H1 (cell line): ENCODE data around the gene TSPAN5. TPM values are rescaled to one million over a fixed set of nuclear protein-coding genes. Genes with fewer than 3 reads are reported as not detected.

Experiments used
- CTCF ChIA-PET: fragments of 300-600 bp; sonication (Branson Sonifier 250); formaldehyde crosslinking; loops from one replicate; lab custom pipeline; 2021; ENCODE audit not compliant: partially characterized antibody; lab: Charles Lee
- POLR2A ChIA-PET: fragments of 300-600 bp; sonication (Branson Sonifier 250); formaldehyde crosslinking; loops from one replicate; lab custom pipeline; 2021; ENCODE audit warnings: inconsistent platforms; ENCODE audit not compliant: partially characterized antibody; lab: Charles Lee
- DNase-seq, 2 experiments: peaks; one replicate each; pipeline versions ENCODE4 v3.0.0 to v3.0.0-alpha.2; 2010 to 2022; ENCODE audit warnings: low spot score in 2 of 2, low read depth in 1 of 2, mixed read lengths in 1 of 2
- FAIRE-seq: peaks from 2 replicates; lab custom pipeline; 2011; peaks lifted over from hg19 to GRCh38; lab: Jason Lieb, UNC
- H2AFZ ChIP-seq: 2 replicates; pipeline ENCODE4 v1.8.1; 2012; ENCODE audit warnings: low read length, inconsistent platforms
- H2AK5ac ChIP-seq: 2 replicates; pipeline ENCODE4 v1.6.1; 2013; ENCODE audit warnings: low read depth, low read length
- H2BK120ac ChIP-seq: replicated peaks from 2 replicates; pipeline ENCODE3; 2013; ENCODE audit warnings: low read depth, low read length, inconsistent platforms
- H2BK12ac ChIP-seq: 2 replicates; pipeline ENCODE4 v1.6.1; 2013; ENCODE audit warnings: low read depth, low read length
- H2BK15ac ChIP-seq: 2 replicates; pipeline ENCODE4 v1.6.1; 2013; ENCODE audit warnings: low read length
- H2BK20ac ChIP-seq: 2 replicates; pipeline ENCODE4 v1.6.1; 2013; ENCODE audit warnings: low read length
- H2BK5ac ChIP-seq: 2 replicates; pipeline ENCODE4 v1.6.1; 2013; ENCODE audit warnings: low read depth, low read length
- H3K14ac ChIP-seq: 2 replicates; pipeline ENCODE4 v1.6.1; 2013; ENCODE audit warnings: inconsistent platforms; ENCODE audit not compliant: insufficient read length
- H3K18ac ChIP-seq: 2 replicates; pipeline ENCODE4 v1.6.1; 2013; ENCODE audit warnings: low read length; ENCODE audit errors: extremely low read depth
- H3K23ac ChIP-seq: 2 replicates; pipeline ENCODE4 v1.6.1; 2013; ENCODE audit warnings: inconsistent platforms; ENCODE audit not compliant: insufficient read length
- H3K23me2 ChIP-seq: 2 replicates; pipeline ENCODE4 v1.6.1; 2013; ENCODE audit warnings: low read depth, low read length
- H3K27ac ChIP-seq: 2 replicates; pipeline ENCODE4 v1.6.1; 2011; ENCODE audit warnings: low read depth, low read length, inconsistent platforms
- H3K27me3 ChIP-seq, 4 experiments: replicated peaks in 1 of 4; 1 replicate in 1 of 4; 2 replicates in 3 of 4; pipeline versions ENCODE4 v1.6.1 to v1.8.1; 2011 to 2013; ENCODE audit warnings: low read length in 3 of 4, mild to moderate bottlenecking in 3 of 4, inconsistent platforms in 2 of 4, mixed read lengths in 2 of 4, moderate library complexity in 1 of 4; ENCODE audit not compliant: control insufficient read depth in 3 of 4, insufficient read depth in 3 of 4; ENCODE audit errors: extremely low read depth in 1 of 4
- H3K36me3 ChIP-seq, 4 experiments: 2 replicates each; pipeline versions ENCODE4 v1.6.1 to v1.8.1; 2011 to 2013; ENCODE audit warnings: mild to moderate bottlenecking in 4 of 4, low read length in 3 of 4, moderate library complexity in 2 of 4, control low read depth in 1 of 4, inconsistent platforms in 1 of 4; ENCODE audit not compliant: insufficient read depth in 4 of 4, control insufficient read depth in 2 of 4
- H3K4ac ChIP-seq: replicated peaks from 2 replicates; pipeline ENCODE3; 2013; ENCODE audit warnings: low read length, low read depth, mixed read lengths, inconsistent platforms; ENCODE audit not compliant: insufficient read length
- H3K4me1 ChIP-seq, 4 experiments: replicated peaks in 1 of 4; 1 replicate in 1 of 4; 2 replicates in 3 of 4; pipeline versions ENCODE4 v1.6.1 to v1.8.1; 2011 to 2013; ENCODE audit warnings: low read length in 3 of 4, inconsistent platforms in 2 of 4, mixed read lengths in 1 of 4; ENCODE audit not compliant: insufficient read depth in 4 of 4, control insufficient read depth in 3 of 4
- H3K4me2 ChIP-seq, 2 experiments: 2 replicates each; pipeline versions ENCODE4 v1.6.1 to v1.8.1; 2011 to 2013; ENCODE audit warnings: low read depth in 2 of 2, low read length in 2 of 2, control low read depth in 1 of 2, inconsistent platforms in 1 of 2, mild to moderate bottlenecking in 1 of 2; ENCODE audit not compliant: insufficient read depth in 1 of 2
- H3K4me3 ChIP-seq, 4 experiments: fragments of 200-600, 300-600 bp in 1 of 4; sonication (generic), shearing (Covaris generic), sonication (Bioruptor Twin) in 1 of 4; 2 replicates each; pipeline versions ENCODE4 v1.5.1 to v1.8.1; 2011 to 2016; ENCODE audit warnings: low read length in 4 of 4, low read depth in 3 of 4, control low read depth in 2 of 4, inconsistent platforms in 2 of 4, mild to moderate bottlenecking in 2 of 4, mixed read lengths in 1 of 4, moderate library complexity in 1 of 4; ENCODE audit not compliant: insufficient read depth in 2 of 4; ENCODE audit errors: extremely low read depth in 1 of 4
- H3K56ac ChIP-seq: replicated peaks from 2 replicates; pipeline ENCODE3; 2013; ENCODE audit warnings: low read depth, mild to moderate bottlenecking, mixed read lengths, low read length, inconsistent platforms; ENCODE audit not compliant: insufficient read length
- H3K79me1 ChIP-seq: 2 replicates; pipeline ENCODE4 v1.6.1; 2013; ENCODE audit warnings: low read depth, low read length, control low read depth
- H3K79me2 ChIP-seq, 2 experiments: 2 replicates each; pipeline versions ENCODE4 v1.6.1 to v1.8.1; 2012 to 2013; ENCODE audit warnings: low read length in 2 of 2, mild to moderate bottlenecking in 2 of 2, inconsistent platforms in 1 of 2; ENCODE audit not compliant: insufficient read depth in 2 of 2, control insufficient read depth in 1 of 2
- H3K9ac ChIP-seq, 4 experiments: replicated peaks in 1 of 4; 1 replicate in 1 of 4; 2 replicates in 3 of 4; pipeline versions ENCODE4 v1.6.1 to v1.8.1; 2011 to 2013; ENCODE audit warnings: low read depth in 3 of 4, low read length in 3 of 4, control low read depth in 2 of 4, mild to moderate bottlenecking in 2 of 4, moderate library complexity in 2 of 4, inconsistent platforms in 1 of 4; ENCODE audit errors: extremely low read depth in 1 of 4
- H3K9me3 ChIP-seq, 2 experiments: 2 replicates each; pipeline versions ENCODE4 v1.6.1 to v1.8.1; 2012 to 2013; ENCODE audit warnings: mild to moderate bottlenecking in 2 of 2, moderate library complexity in 2 of 2, control low read depth in 1 of 2, inconsistent platforms in 1 of 2, low read depth in 1 of 2, low read length in 1 of 2, mixed read lengths in 1 of 2; ENCODE audit not compliant: insufficient read depth in 2 of 2
- H4K20me1 ChIP-seq, 2 experiments: replicated peaks in 1 of 2; 2 replicates each; pipeline versions ENCODE3 to v1.8.1; 2011 to 2013; ENCODE audit warnings: inconsistent platforms in 2 of 2, low read length in 2 of 2, mild to moderate bottlenecking in 1 of 2; ENCODE audit not compliant: insufficient read depth in 2 of 2, control insufficient read depth in 1 of 2
- H4K5ac ChIP-seq: 2 replicates; pipeline ENCODE4 v1.6.1; 2013; ENCODE audit warnings: low read length, low read depth, mixed read lengths, inconsistent platforms; ENCODE audit not compliant: insufficient read length
- H4K8ac ChIP-seq: 2 replicates; pipeline ENCODE4 v1.8.0; 2013; ENCODE audit warnings: mild to moderate bottlenecking, moderate library complexity, low read length, inconsistent platforms; ENCODE audit not compliant: insufficient read depth; ENCODE audit errors: extremely low read depth
- H4K91ac ChIP-seq: replicated peaks from 2 replicates; pipeline ENCODE3; 2013; ENCODE audit warnings: low read length, mixed read lengths, inconsistent platforms; ENCODE audit not compliant: insufficient read length
- ATF2 ChIP-seq: IDR thresholded peaks from 2 replicates; pipeline ENCODE4 v1.6.1; 2012; ENCODE audit warnings: low read length, inconsistent platforms
- ATF3 ChIP-seq: IDR thresholded peaks from 2 replicates; pipeline ENCODE4 v1.6.1; 2011; ENCODE audit warnings: low read depth, mild to moderate bottlenecking, low read length; ENCODE audit not compliant: insufficient read depth
- EGR1 ChIP-seq: IDR thresholded peaks from 2 replicates; pipeline ENCODE4 v1.6.1; 2011; ENCODE audit warnings: low read depth, low read length, borderline replicate concordance
- EZH2 ChIP-seq: fragments of 200-600 bp; sonication (generic); IDR thresholded peaks from 2 replicates; pipeline ENCODE4 v1.7.1; 2012; ENCODE audit warnings: low read depth, mild to moderate bottlenecking, moderate library complexity, low read length, inconsistent platforms; ENCODE audit not compliant: severe bottlenecking
- FOSL1 ChIP-seq: IDR thresholded peaks from 2 replicates; pipeline ENCODE4 v1.6.1; 2011; ENCODE audit warnings: mild to moderate bottlenecking, low read depth, low read length, moderate library complexity; ENCODE audit not compliant: insufficient read depth
- HDAC2 ChIP-seq, 2 experiments: fragments of 300-600 bp in 1 of 2; sonication (generic) in 1 of 2; IDR thresholded peaks; 2 replicates each; pipeline ENCODE4 v1.6.1; 2011 to 2012; ENCODE audit warnings: low read depth in 2 of 2, low read length in 2 of 2, mild to moderate bottlenecking in 2 of 2, moderate library complexity in 2 of 2, borderline replicate concordance in 1 of 2, inconsistent platforms in 1 of 2
- HDAC6 ChIP-seq: IDR thresholded peaks from one replicate; pipeline ENCODE4 v1.7.1; 2012; ENCODE audit warnings: low read depth, mild to moderate bottlenecking, inconsistent platforms, low read length, moderate library complexity
- KDM5A ChIP-seq: fragments of 200-600 bp; IDR thresholded peaks from 2 replicates; pipeline ENCODE4 v1.7.1; 2012; ENCODE audit warnings: mild to moderate bottlenecking, low read length, inconsistent platforms, mixed read lengths
- POLR2A ChIP-seq, 2 experiments: IDR thresholded peaks; 1 replicate in 1 of 2; 2 replicates in 1 of 2; pipeline ENCODE4 v1.6.1; 2011; ENCODE audit warnings: low read depth in 2 of 2, low read length in 2 of 2, mild to moderate bottlenecking in 2 of 2; ENCODE audit errors: control extremely low read depth in 1 of 2
- SAP30 ChIP-seq: fragments of 300-600 bp; sonication (generic); IDR thresholded peaks from 2 replicates; pipeline ENCODE4 v1.7.1; 2012; ENCODE audit warnings: low read length, moderate library complexity, mild to moderate bottlenecking, inconsistent platforms; ENCODE audit not compliant: insufficient read depth, insufficient replicate concordance
- SP4 ChIP-seq: IDR thresholded peaks from 2 replicates; pipeline ENCODE4 v1.6.1; 2012; ENCODE audit warnings: low read length, inconsistent platforms
- TAF1 ChIP-seq: IDR thresholded peaks from 2 replicates; pipeline ENCODE4 v1.6.1; 2011; ENCODE audit warnings: mild to moderate bottlenecking, low read depth, low read length
- WGBS, 2 experiments: shearing (Covaris generic) in 1 of 2; methylation state at CpG; one replicate each; pipeline versions ENCODE4 v1.1.6 to v1.1.7; 2013 to 2015; ENCODE audit warnings: low lambda C conversion rate in 2 of 2, mixed read lengths in 2 of 2, inconsistent platforms in 1 of 2, low coverage in 1 of 2, missing lambda C conversion rate in 1 of 2; ENCODE audit not compliant: insufficient replicate concordance in 2 of 2, insufficient coverage in 1 of 2, insufficient read length in 1 of 2; ENCODE audit errors: extremely low coverage in 1 of 2, missing lambda C conversion rate in 1 of 2; 5-methylcytosine and 5-hydroxymethylcytosine counted together
- polyA plus RNA-seq, 7 experiments: library from polyadenylated mRNA; depleted of rRNA in 3 of 7; stranded (reverse) in 5 of 7; unstranded in 2 of 7; fragments of >200 nt in 5 of 7; fragments of 200-250 nt in 2 of 7; gene quantifications; 1 replicate in 5 of 7; 2 replicates in 1 of 7; 4 replicates in 1 of 7; pipeline versions ENCODE4 v1.2.1 to v1.2.3, GENCODE V29; 2011 to 2013; ENCODE audit warnings: missing spikeins in 2 of 7, mixed read lengths in 2 of 7
- total RNA-seq: library from RNA; stranded (reverse); fragmentation: NEBNext Ultra II Directional; extraction: Animal tissue kit (Norgen Biotek cat#: 25700); gene quantifications from 2 replicates; pipeline ENCODE4 v1.2.1, GENCODE V29; 2021

TSPAN5 gene
- total and polyA plus RNA-seq, 2 of the 8 experiments (the other 6 are each of a cell fraction or from before 2014, with no cell fraction given): 17.6 to 21.2 TPM

- FAIRE-seq: no peak
- no peaks in the 10 kb centered on the region for H4K20me1 ChIP-seq
- H3K9ac ChIP-seq: no peak overlapping the region
- no peak overlapping the region for H3K18ac ChIP-seq
- no peak overlapping the region for H2BK120ac ChIP-seq
- no peak overlapping the region for H3K4me2 ChIP-seq
- H3K4me3 ChIP-seq: no peak overlapping the region
- no peaks in the 10 kb centered on the region for H3K23me2 ChIP-seq
- TF ChIP-seq SP4 (no peak), ATF3 (no peak), ATF2 (no peak), EZH2 (no peak), SAP30 (no peak), TAF1 (no peak), FOSL1 (no peak), KDM5A (no peak), HDAC6 (no peak), HDAC2 (IDR thresholded peaks at IDR 0.05; ENCODE audit: borderline replicate concordance in 1 of 2, low read depth in 2 of 2, low read length in 2 of 2) (no peak), POLR2A (IDR thresholded peaks at IDR 0.05; ENCODE audit: control extremely low read depth in 1 of 2, low read depth in 2 of 2, low read length in 2 of 2) (no peak), EGR1 (no peak)
- TF ChIP-seq, all 59 proteins: peak for 0
- no peaks in the 10 kb centered on the region for H3K9me3 ChIP-seq
- no peak overlapping the region for H4K8ac ChIP-seq
- no peak overlapping the region for H2BK15ac ChIP-seq
- H3K36me3 ChIP-seq: peaks cover 0 to 6% (median 1%) of the 10 kb centered on the region in 4 experiments; a peak in 3 of 8 replicates
- H3K23ac ChIP-seq: no peak overlapping the region
- no peaks in the 10 kb centered on the region for H3K4me1 ChIP-seq
- no peak overlapping the region for H2BK12ac ChIP-seq
- 95% methylated on average over 4 of the region's 4 CpGs; no CpG with 5 or more reads in 1 of the 2 experiments for WGBS, 2 experiments
- H2AK5ac ChIP-seq: no peak overlapping the region
- no peak overlapping the region for H3K27ac ChIP-seq
- H3K4ac ChIP-seq: no peak overlapping the region
- H4K91ac ChIP-seq: no peak overlapping the region
- no peak overlapping the region for H2BK5ac ChIP-seq
- H3K14ac ChIP-seq: no peak overlapping the region
- H4K5ac ChIP-seq: no peak overlapping the region
- H2BK20ac ChIP-seq: no peak overlapping the region
- no peaks in the 10 kb centered on the region for H3K27me3 ChIP-seq
- H3K56ac ChIP-seq: no peak overlapping the region
- no peak overlapping the region for H2AFZ ChIP-seq
- CTCF ChIA-PET: interaction anchor here (0.7 to 1.3 kb wide), 2 partner anchors 14 to 26 kb away, joined by 3 to 4 read pairs; no protein-coding TSS in a partner anchor
- no peaks in the 10 kb centered on the region for H3K79me2 ChIP-seq
- POLR2A ChIA-PET: no interaction called here
- H3K79me1 ChIP-seq: no peaks in the 10 kb centered on the region
- DNase-seq: no peak
These were observed 235.4 kb downstream of the TSPAN5 start for GRCh38 chr4:98423009-98423408.
